NCI-H526 treated with DMSO at 0.1 percent for 48 hours (cell line): ENCODE results near the gene CHCHD1.
"Not testable (repeated sequence)": the region's sequence is repeated elsewhere in the genome, so short reads cannot be mapped to it uniquely, and the experiment has no call there.

Source experiments
- DNase-seq: peaks from one replicate; lab custom pipeline; 2025; lab: John Stamatoyannopoulos, UW

Gene CHCHD1

GRCh38 chr10:73781879-73782748, at the start of gene CHCHD1:
TSS of gene CHCHD1 (plus strand) at chr10:73782048. CDS start at chr10:73782076, 28 bp downstream.
- DNase-seq = peak; percentile 44

GRCh38 chr10:73732426-73732825, 49.4 kb upstream of the CHCHD1 start:
- DNase-seq = no peak

- DNase-seq = no peak
These were observed 48.8 kb upstream of the CHCHD1 start for GRCh38 chr10:73732931-73733623.

GRCh38 chr10:73734028-73734720, 47.7 kb upstream of the CHCHD1 start:
- DNase-seq = no peak

- no peak for DNase-seq
These were observed 47.0 kb upstream of the CHCHD1 start for GRCh38 chr10:73734796-73735305.

- not testable (repeated sequence) for DNase-seq
These were observed 41.2 kb upstream of the CHCHD1 start for GRCh38 chr10:73740501-73741254.

GRCh38 chr10:73742454-73742734, 39.5 kb upstream of the CHCHD1 start:
- no peak for DNase-seq

GRCh38 chr10:73743327-73743904, 38.4 kb upstream of the CHCHD1 start:
- no peak for DNase-seq

GRCh38 chr10:73743905-73744663, 37.8 kb upstream of the CHCHD1 start, which contains the start of gene SEC24C:
TSS of gene SEC24C (plus strand) at chr10:73744372. CDS start at chr10:73746833, 2,461 bp downstream.
- DNase-seq = peak; percentile 68

GRCh38 chr10:73744664-73744975, 37.2 kb upstream of the CHCHD1 start:
- DNase-seq = peak; percentile 3

GRCh38 chr10:73746721-73747120, 35.1 kb upstream of the CHCHD1 start:
- no peak for DNase-seq

GRCh38 chr10:73750819-73751218, 31.0 kb upstream of the CHCHD1 start:
- DNase-seq = no peak

- DNase-seq = no peak
These were observed 25.7 kb upstream of the CHCHD1 start for GRCh38 chr10:73756183-73756582.

- DNase-seq = no peak
These were observed 22.9 kb upstream of the CHCHD1 start for GRCh38 chr10:73758704-73759511.

- no peak for DNase-seq
These were observed 22.2 kb upstream of the CHCHD1 start for GRCh38 chr10:73759512-73760115.

- no peak for DNase-seq
These were observed 20.1 kb upstream of the CHCHD1 start for GRCh38 chr10:73761781-73762180.

- DNase-seq = no peak
These were observed 18.9 kb upstream of the CHCHD1 start for GRCh38 chr10:73762915-73763314.

- no peak for DNase-seq
These were observed 18.5 kb upstream of the CHCHD1 start for GRCh38 chr10:73763343-73763742.

GRCh38 chr10:73765066-73765465, 16.8 kb upstream of the CHCHD1 start:
- no peak for DNase-seq

GRCh38 chr10:73768881-73769280, 13.0 kb upstream of the CHCHD1 start:
- no peak for DNase-seq
